Mucosa of rectum (tissue), 2 donors: ENCODE measurements around the gene TBC1D4.

Experiments
- H3K27ac ChIP-seq, 2 donors: one replicate each; pipeline ENCODE4 v1.7.0; 2013; ENCODE audit warnings: inconsistent platforms in 2 of 2, low read depth in 2 of 2, low read length in 2 of 2
- H3K27me3 ChIP-seq, 2 donors: one replicate each; pipeline ENCODE4 v1.7.0; 2013; ENCODE audit warnings: low read length in 2 of 2; ENCODE audit not compliant: control insufficient read depth in 2 of 2, insufficient read depth in 2 of 2
- H3K36me3 ChIP-seq, 2 donors: one replicate each; pipeline ENCODE4 v1.7.0; 2013; ENCODE audit warnings: low read length in 2 of 2; ENCODE audit not compliant: control insufficient read depth in 2 of 2, insufficient read depth in 2 of 2
- H3K4me1 ChIP-seq, 2 donors: one replicate each; pipeline ENCODE4 v1.7.0; 2013; ENCODE audit warnings: low read length in 2 of 2, mild to moderate bottlenecking in 1 of 2; ENCODE audit not compliant: control insufficient read depth in 2 of 2, insufficient read depth in 2 of 2
- H3K4me3 ChIP-seq, 2 donors: one replicate each; pipeline ENCODE4 v1.7.0; 2013; ENCODE audit warnings: low read length in 2 of 2
- H3K9ac ChIP-seq, 2 donors: one replicate each; pipeline ENCODE4 v1.7.0; 2013; ENCODE audit warnings: low read length in 2 of 2, low read depth in 1 of 2, mild to moderate bottlenecking in 1 of 2
- H3K9me3 ChIP-seq, 2 donors: one replicate each; pipeline ENCODE4 v1.7.0; 2013; ENCODE audit warnings: low read length in 2 of 2; ENCODE audit not compliant: control insufficient read depth in 2 of 2
- donor health status: healthy.
- donor health status: Normal muscosa, but diverticular disease.

The TBC1D4 gene, protein sequence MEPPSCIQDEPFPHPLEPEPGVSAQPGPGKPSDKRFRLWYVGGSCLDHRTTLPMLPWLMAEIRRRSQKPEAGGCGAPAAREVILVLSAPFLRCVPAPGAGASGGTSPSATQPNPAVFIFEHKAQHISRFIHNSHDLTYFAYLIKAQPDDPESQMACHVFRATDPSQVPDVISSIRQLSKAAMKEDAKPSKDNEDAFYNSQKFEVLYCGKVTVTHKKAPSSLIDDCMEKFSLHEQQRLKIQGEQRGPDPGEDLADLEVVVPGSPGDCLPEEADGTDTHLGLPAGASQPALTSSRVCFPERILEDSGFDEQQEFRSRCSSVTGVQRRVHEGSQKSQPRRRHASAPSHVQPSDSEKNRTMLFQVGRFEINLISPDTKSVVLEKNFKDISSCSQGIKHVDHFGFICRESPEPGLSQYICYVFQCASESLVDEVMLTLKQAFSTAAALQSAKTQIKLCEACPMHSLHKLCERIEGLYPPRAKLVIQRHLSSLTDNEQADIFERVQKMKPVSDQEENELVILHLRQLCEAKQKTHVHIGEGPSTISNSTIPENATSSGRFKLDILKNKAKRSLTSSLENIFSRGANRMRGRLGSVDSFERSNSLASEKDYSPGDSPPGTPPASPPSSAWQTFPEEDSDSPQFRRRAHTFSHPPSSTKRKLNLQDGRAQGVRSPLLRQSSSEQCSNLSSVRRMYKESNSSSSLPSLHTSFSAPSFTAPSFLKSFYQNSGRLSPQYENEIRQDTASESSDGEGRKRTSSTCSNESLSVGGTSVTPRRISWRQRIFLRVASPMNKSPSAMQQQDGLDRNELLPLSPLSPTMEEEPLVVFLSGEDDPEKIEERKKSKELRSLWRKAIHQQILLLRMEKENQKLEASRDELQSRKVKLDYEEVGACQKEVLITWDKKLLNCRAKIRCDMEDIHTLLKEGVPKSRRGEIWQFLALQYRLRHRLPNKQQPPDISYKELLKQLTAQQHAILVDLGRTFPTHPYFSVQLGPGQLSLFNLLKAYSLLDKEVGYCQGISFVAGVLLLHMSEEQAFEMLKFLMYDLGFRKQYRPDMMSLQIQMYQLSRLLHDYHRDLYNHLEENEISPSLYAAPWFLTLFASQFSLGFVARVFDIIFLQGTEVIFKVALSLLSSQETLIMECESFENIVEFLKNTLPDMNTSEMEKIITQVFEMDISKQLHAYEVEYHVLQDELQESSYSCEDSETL (N-terminal part only)

DNA sequence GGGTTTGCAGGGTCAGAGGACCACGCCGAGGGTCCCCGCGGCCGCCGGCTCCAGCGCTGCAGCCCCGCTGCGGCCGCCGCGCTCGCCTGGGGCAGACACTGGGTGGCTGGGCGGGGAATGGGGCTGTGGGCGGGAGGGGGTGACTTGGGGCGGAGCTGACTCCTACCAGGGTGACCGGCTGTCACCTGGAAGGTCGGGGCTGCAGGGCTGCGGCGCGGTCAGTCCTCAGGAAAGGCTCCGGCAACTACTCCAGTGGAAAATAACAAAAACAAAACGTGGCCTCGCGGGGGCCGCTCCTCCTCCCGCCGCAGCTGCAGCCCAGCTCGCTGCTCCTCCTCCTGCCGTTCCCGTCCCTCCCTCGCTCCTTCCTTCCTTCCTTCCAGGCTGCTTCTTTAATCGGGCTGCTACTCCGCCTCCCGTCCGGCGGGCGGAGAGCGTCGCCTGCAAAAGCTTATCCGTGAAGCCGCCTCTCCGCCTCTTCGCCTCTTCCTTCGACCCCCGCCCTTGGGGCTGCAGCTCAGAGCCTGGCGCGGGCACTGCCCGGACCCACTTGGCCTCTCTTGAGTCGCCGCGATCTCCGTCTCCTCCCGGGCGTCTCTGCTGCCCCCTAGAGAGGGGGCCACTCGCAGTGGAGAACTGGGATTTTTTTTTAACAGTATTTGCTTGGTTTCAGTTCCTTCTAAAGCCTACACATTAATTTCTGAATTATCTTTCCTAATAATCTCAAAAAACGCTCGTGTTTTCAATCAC, at the start of gene TBC1D4:
TSS of gene TBC1D4 (minus strand) at position 100 of the 750 bp plus-strand sequence. CDS start 402 bp downstream, outside the sequence.
- H3K36me3 ChIP-seq: no peaks in the 10 kb centered on the region
- no peaks in the 10 kb centered on the region for H3K9me3 ChIP-seq
- H3K4me3 ChIP-seq: peak within 1 kb of the TSS; percentile 80 to 88
- no peaks in the 10 kb centered on the region for H3K27me3 ChIP-seq
- H3K27ac ChIP-seq: peak within 1 kb of the TSS; percentile 69 to 73
- peak within 1 kb of the TSS; percentile 49 to 75 for H3K9ac ChIP-seq
- peaks cover 0 to 6% of the 10 kb centered on the region in 2 donors for H3K4me1 ChIP-seq

DNA sequence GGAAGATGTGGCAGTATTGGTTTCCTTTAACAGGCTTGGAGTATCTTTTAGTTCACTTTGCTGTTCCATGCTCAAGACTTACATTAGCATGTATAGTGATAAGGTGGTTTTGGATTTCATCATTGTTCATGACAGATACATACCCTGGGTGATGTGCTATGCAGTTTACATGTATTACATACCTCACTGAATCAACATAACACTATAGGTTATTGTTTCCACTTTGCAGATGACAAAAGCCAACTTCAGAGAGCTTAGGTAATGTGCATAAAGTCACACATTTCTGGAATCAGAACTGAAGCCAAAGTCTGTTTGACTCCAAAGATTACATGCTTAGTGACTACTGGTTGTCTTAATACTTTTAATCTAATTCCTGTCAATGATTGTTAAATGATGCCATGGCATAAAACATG, 48.6 kb upstream of the TBC1D4 start:
- Histone ChIP-seq H3K9me3 (no peaks in the 10 kb centered on the region), H3K27ac (no peak overlapping the region), H3K4me1 (no peaks in the 10 kb centered on the region), H3K9ac (no peak overlapping the region), H3K27me3 (no peaks in the 10 kb centered on the region), H3K4me3 (no peak overlapping the region), H3K36me3 (peaks cover 3 to 8% of the 10 kb centered on the region in 2 donors)

DNA sequence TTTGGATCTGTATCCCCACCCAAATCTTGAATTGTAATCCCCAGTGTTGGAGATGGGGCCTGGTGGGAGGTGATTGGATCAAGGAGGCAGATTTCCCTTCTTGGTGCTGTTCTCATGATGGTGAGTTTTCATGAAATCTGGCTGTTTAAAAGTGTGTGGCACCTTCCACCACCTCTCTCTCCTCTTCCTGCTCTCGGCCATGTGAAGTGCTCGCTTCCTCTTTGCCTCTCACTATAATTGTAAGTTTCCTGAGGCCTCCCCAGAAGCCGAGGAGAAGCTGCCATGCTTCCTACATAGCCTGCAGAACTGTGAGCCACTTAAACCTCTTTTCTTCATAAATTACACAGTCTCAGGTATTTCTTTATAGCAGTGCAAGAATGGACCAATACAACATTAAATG, 40.0 kb upstream of the TBC1D4 start:
- Histone ChIP-seq H3K27ac (no peak overlapping the region), H3K4me1 (no peaks in the 10 kb centered on the region), H3K4me3 (no peak overlapping the region), H3K9me3 (no peaks in the 10 kb centered on the region), H3K36me3 (peaks cover 5% of the 10 kb centered on the region in 2 donors), H3K27me3 (no peaks in the 10 kb centered on the region), H3K9ac (no peak overlapping the region)

DNA sequence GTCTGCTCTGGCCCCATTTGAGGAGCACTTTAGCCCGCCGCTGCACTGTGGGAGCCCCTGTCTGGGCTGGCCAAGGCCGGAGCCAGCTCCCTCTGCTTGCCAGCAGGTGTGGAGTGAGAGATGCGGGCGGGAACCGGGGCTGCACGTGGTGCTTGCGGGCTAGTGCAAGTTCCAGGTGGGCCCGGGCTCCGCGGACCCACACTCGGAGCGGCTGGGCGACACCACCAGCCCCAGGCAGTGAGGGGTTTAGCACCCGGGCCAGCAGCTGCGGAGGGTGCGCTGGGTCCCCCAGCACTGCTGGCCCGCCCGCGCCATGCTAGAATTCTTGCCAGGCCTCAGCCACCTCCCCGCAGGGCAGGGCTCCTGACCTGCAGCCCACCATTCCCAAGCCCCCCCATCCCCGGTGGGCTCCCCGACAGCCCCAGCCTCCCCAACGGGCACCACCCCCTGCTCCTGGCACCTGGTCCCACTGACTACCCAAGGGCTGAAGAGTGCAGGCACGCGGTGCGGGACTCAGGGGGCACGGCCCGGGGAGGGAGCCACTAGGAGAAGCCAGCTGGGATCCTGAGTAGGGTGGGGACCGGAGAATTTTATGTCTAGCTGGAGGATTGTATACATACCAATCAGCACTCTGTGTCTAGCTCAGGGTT, 36.6 kb upstream of the TBC1D4 start:
- Histone ChIP-seq H3K4me3 (no peak overlapping the region), H3K36me3 (no peaks in the 10 kb centered on the region), H3K4me1 (no peaks in the 10 kb centered on the region), H3K9me3 (no peaks in the 10 kb centered on the region), H3K27ac (no peak overlapping the region), H3K9ac (no peak overlapping the region), H3K27me3 (no peaks in the 10 kb centered on the region)

DNA sequence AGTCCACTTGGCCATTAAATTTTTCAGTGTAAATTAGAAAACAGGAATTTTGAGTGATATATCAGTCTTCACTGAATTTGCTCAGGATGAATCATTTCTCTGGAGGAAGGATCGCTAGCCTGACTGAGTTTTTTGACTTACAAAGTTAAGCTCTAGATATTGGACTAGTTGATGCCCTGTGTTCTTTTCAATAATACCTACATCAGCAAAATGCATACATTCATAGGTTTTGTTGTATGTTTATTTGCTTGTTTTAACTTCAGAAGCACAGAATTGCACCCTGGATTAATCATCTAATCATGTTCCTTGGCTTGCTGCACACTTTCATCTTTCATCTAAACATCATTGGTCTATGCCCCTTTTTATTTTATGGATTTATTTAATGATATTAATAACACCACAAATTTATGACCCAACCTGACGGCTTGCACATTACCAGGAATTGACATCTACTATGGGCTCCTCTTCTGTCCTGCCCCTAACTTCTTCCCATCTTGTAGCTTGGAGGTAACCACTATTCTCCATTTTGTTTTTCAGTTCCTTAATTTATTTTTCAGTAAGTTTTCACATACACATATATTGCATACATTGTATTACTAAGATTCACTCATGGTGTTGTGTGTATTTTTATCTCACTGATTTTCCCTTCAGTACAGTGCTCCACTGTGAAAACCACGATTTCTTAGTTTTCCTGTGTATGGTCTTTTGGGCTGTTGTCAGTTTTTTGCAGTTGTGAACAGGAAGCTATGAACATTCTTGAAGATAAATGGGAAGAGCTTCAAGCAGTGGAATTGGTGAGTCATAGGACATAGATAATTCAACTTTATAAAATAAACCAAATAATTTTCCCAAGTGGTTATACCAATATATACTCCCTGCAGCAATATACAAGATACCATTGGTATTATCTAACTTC, 32.4 kb upstream of the TBC1D4 start:
- no peak overlapping the region for H3K4me3 ChIP-seq
- no peak overlapping the region for H3K9ac ChIP-seq
- no peaks in the 10 kb centered on the region for H3K4me1 ChIP-seq
- H3K9me3 ChIP-seq: no peaks in the 10 kb centered on the region
- no peaks in the 10 kb centered on the region for H3K27me3 ChIP-seq
- no peak overlapping the region for H3K27ac ChIP-seq
- no peaks in the 10 kb centered on the region for H3K36me3 ChIP-seq

DNA sequence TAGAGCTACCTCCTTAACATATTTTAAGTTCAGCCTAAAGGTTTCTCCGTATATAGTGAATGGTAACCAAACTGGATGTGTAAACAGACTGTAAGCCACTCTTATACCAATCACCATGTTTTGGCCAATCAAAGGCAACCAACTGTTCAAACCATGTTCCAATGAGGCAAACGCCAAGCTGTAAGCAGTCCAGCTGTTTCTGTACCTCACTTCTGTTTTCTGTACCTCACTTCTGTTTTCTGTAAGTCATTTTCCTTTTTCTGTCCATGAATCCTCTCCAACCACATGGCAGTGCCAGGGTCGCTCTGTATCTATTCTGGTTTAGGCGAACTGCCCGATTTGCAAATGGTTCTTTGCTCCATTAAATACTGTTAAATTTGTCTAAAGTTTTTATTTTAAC, 31.3 kb upstream of the TBC1D4 start:
- H3K27ac ChIP-seq: no peak overlapping the region
- no peak overlapping the region for H3K9ac ChIP-seq
- no peaks in the 10 kb centered on the region for H3K27me3 ChIP-seq
- no peak overlapping the region for H3K4me3 ChIP-seq
- H3K36me3 ChIP-seq: no peaks in the 10 kb centered on the region
- H3K9me3 ChIP-seq: no peaks in the 10 kb centered on the region
- no peaks in the 10 kb centered on the region for H3K4me1 ChIP-seq

DNA sequence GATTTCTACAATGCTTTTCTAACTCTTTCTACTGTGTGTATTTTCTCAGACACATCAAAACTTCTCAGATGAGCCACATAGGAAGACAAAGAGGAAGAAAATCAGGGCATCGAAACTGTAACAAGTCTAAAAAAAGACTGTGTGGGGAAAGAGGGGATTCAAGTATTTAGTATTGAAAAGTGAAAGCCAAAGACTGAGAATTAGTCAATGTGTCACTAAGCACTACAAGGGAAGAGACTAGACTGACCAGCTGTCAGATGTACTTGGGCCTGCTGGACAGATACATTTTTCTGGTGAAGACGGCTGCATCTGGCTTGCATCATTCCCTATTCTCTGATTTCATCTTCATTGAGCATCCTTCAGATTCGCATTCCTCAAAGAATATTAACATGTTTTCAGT, 30.3 kb upstream of the TBC1D4 start:
- Histone ChIP-seq H3K9me3 (no peaks in the 10 kb centered on the region), H3K4me1 (no peaks in the 10 kb centered on the region), H3K9ac (no peak overlapping the region), H3K36me3 (no peaks in the 10 kb centered on the region), H3K27ac (no peak overlapping the region), H3K27me3 (no peaks in the 10 kb centered on the region), H3K4me3 (no peak overlapping the region)

DNA sequence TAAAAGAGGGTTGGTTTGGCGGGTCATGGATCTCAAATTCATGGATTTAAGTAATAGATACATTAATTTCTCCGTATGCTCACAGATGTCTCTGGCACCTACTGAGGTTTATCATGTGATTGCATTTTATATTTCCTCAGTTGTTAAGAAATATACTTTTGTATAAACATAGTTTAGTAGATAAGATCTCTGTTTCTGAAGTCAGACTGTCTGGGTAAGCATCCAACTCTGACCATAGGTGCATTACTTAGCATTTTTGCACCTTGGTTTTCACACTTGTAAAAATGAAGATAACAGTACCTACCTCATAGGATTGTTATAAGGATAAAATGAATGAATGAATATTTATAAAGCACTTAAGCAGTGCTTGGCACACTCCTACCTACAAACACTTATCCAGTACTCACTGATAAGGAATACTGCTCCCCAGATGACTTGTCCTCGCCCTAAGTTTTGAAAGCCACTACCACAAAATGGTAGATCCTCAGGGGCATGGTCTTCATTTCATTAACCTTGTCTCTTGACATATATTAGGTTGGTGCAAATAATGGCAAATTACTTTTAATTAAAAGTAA, 29.2 kb upstream of the TBC1D4 start:
- no peaks in the 10 kb centered on the region for H3K4me1 ChIP-seq
- no peak overlapping the region for H3K9ac ChIP-seq
- no peaks in the 10 kb centered on the region for H3K27me3 ChIP-seq
- H3K27ac ChIP-seq: no peak overlapping the region
- H3K4me3 ChIP-seq: no peak overlapping the region
- H3K9me3 ChIP-seq: no peaks in the 10 kb centered on the region
- no peaks in the 10 kb centered on the region for H3K36me3 ChIP-seq
